ENCODE data around the gene CDC7.

DNA sequence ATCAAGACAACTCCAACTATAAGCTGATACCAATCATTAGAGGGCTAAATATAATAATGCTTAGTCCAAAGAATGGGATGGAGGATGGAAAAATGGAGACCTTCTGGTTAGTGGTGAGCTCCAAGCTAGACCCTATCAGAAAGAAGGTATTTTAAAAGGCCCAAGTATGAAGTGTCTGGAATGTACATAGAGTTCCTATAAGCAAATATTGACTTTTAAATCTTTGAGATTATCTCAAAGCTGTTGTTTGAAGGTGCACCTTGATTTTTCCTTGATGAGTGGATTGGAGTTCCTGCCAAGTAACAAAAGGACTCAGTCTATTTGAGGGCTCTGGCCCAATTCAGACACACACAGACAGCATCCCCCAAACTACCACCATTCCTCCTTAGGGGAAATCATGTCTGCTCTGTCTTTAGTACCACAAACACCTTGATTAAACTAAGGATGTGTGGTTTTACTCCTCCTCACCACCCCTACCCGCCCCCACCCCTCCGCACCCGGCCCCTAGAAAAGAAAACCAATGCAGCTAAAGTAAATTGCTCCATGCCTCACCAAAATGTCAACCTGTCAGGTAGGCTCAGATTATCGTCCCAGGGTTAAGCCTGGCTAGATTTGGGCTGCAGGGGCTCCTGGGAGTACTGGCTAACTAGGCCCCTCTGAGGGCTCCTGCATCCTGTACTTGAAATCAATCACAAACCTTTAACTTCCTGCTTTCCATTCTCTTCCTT lies 59.4 kb downstream of the CDC7 start:
- TF ChIP-seq, protein P1, sequence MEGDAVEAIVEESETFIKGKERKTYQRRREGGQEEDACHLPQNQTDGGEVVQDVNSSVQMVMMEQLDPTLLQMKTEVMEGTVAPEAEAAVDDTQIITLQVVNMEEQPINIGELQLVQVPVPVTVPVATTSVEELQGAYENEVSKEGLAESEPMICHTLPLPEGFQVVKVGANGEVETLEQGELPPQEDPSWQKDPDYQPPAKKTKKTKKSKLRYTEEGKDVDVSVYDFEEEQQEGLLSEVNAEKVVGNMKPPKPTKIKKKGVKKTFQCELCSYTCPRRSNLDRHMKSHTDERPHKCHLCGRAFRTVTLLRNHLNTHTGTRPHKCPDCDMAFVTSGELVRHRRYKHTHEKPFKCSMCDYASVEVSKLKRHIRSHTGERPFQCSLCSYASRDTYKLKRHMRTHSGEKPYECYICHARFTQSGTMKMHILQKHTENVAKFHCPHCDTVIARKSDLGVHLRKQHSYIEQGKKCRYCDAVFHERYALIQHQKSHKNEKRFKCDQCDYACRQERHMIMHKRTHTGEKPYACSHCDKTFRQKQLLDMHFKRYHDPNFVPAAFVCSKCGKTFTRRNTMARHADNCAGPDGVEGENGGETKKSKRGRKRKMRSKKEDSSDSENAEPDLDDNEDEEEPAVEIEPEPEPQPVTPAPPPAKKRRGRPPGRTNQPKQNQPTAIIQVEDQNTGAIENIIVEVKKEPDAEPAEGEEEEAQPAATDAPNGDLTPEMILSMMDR (optimal IDR thresholded peaks at IDR 0.05 in 1 of 3, IDR thresholded peaks at IDR 0.05 in 1 of 3, conservative IDR thresholded peaks at IDR 0.05 in 1 of 3; ENCODE audit: extremely low read depth in 1 of 3, insufficient read depth in 2 of 3, low read length in 3 of 3): no peak
- no peak for TF ChIP-seq EZH2 (IDR thresholded peaks at IDR 0.05; ENCODE audit: low read length)
